GM12878 (cell line): ENCODE results near the gene PTPRH. TPM values are rescaled to one million over a fixed set of nuclear protein-coding genes. Genes with fewer than 3 reads are reported as not detected.

Experiments used
- ATAC-seq: fragments of 200-7000 bp; cut with Tn5 transposase; 3 replicates; pipeline ENCODE4 v1.9.1; 2020; ENCODE audit warnings: mild to moderate bottlenecking, moderate library complexity
- BruUV-seq: library from RNA; stranded (reverse); fragments of 400-500 nt; replicated peaks from 2 replicates; lab custom pipeline; 2021; lab: Mats Ljungman, UMichigan
- CTCF ChIA-PET: fragments of 300-600 bp; sonication (Branson Sonifier 250); formaldehyde crosslinking; extraction: SDS; loops from one replicate; lab custom pipeline; 2021; ENCODE audit warnings: inconsistent platforms; lab: Yijun Ruan, JAX
- POLR2A ChIA-PET: fragments of 350-600 bp; formaldehyde crosslinking; extraction: SDS; loops from one replicate; lab custom pipeline; 2021; ENCODE audit warnings: inconsistent platforms; lab: Charles Lee
- RAD21 ChIA-PET: fragments of 300-600 bp; sonication (Branson Sonifier 250); formaldehyde crosslinking; loops from one replicate; lab custom pipeline; 2023; ENCODE audit warnings: antibody characterized with exemption; ENCODE audit not compliant: unreplicated experiment; lab: Charles Lee
- SMC1A ChIA-PET: fragments of 300-600 bp; sonication (Branson Sonifier 250); formaldehyde crosslinking; loops from one replicate; lab custom pipeline; 2023; ENCODE audit not compliant: unreplicated experiment, uncharacterized antibody; lab: Charles Lee
- DNase-seq: peaks from one replicate; pipeline ENCODE4 v3.0.0-alpha.2; 2011; ENCODE audit warnings: low read depth, low spot score
- FAIRE-seq: peaks from 3 replicates; lab custom pipeline; 2011; peaks lifted over from hg19 to GRCh38; lab: Jason Lieb, UNC
- H2AFZ ChIP-seq: 2 replicates; pipeline ENCODE4 v1.6.0; 2011; ENCODE audit warnings: low read depth, low read length, control low read depth; ENCODE audit not compliant: control insufficient read depth
- H3K27ac ChIP-seq: 2 replicates; pipeline ENCODE4 v1.5.1; 2011; ENCODE audit warnings: control low read depth; ENCODE audit not compliant: control insufficient read depth, insufficient read depth
- H3K27me3 ChIP-seq, 2 experiments: replicated peaks in 1 of 2; 2 replicates each; pipeline versions ENCODE4 v1.6.0 to v1.6.1; 2011; ENCODE audit warnings: low read length in 1 of 2; ENCODE audit not compliant: control insufficient read depth in 2 of 2, insufficient read depth in 2 of 2
- H3K36me3 ChIP-seq, 2 experiments: 2 replicates each; pipeline ENCODE4 v1.5.1; 2011; ENCODE audit warnings: low read length in 1 of 2; ENCODE audit not compliant: control insufficient read depth in 2 of 2, insufficient read depth in 2 of 2
- H3K4me1 ChIP-seq: 2 replicates; pipeline ENCODE4 v1.6.1; 2011; ENCODE audit warnings: mild to moderate bottlenecking, low read length, moderate library complexity, mixed read lengths; ENCODE audit not compliant: control insufficient read depth, insufficient read depth
- H3K4me2 ChIP-seq: 2 replicates; pipeline ENCODE4 v1.6.0; 2011; ENCODE audit warnings: control low read depth; ENCODE audit not compliant: control insufficient read depth, insufficient read depth
- H3K4me3 ChIP-seq: fragments of 200-600 bp; sonication (generic); 2 replicates; pipeline ENCODE4 v1.5.1; 2016
- H3K79me2 ChIP-seq: 2 replicates; pipeline ENCODE4 v1.6.0; 2011; ENCODE audit warnings: low read length; ENCODE audit not compliant: control insufficient read depth, insufficient read depth
- H3K9ac ChIP-seq: 2 replicates; pipeline ENCODE4 v1.8.0; 2011; ENCODE audit warnings: low read length, control low read depth, mixed read lengths; ENCODE audit not compliant: control insufficient read depth, insufficient read depth
- H3K9me3 ChIP-seq: replicated peaks from 3 replicates; pipeline ENCODE4 v1.5.1; 2011; ENCODE audit warnings: mild to moderate bottlenecking, low read length; ENCODE audit not compliant: control insufficient read depth, insufficient read depth
- H4K20me1 ChIP-seq: 2 replicates; pipeline ENCODE4 v1.6.0; 2011; ENCODE audit not compliant: control insufficient read depth, insufficient read depth
- E2F8 ChIP-seq: fragments of 450-650 bp; IDR thresholded peaks from 2 replicates; pipeline ENCODE4 v1.6.1; 2018; ENCODE audit warnings: mild to moderate bottlenecking, low read depth, moderate library complexity; ENCODE audit not compliant: partially characterized antibody
- E4F1 ChIP-seq: fragments of 450-650 bp; IDR thresholded peaks from 2 replicates; pipeline ENCODE4 v1.6.1; 2018; ENCODE audit warnings: borderline replicate concordance, mild to moderate bottlenecking; ENCODE audit not compliant: partially characterized antibody
- IKZF1 ChIP-seq: fragments of 450-650 bp; conservative IDR thresholded peaks from 2 replicates; pipeline ENCODE4 v1.6.1; 2017; ENCODE audit warnings: antibody characterized with exemption, mild to moderate bottlenecking
- MEF2A ChIP-seq: IDR thresholded peaks from 2 replicates; pipeline ENCODE4 v1.6.1; 2011; ENCODE audit warnings: low read depth, mild to moderate bottlenecking, low read length, moderate library complexity; ENCODE audit not compliant: insufficient read depth
- MEF2B ChIP-seq: fragments of 450-650 bp; IDR thresholded peaks from 2 replicates; pipeline ENCODE4 v1.6.1; 2018; ENCODE audit warnings: mild to moderate bottlenecking, moderate library complexity; ENCODE audit not compliant: partially characterized antibody, poor library complexity, severe bottlenecking
- MTA2 ChIP-seq: fragments of 450-650 bp; IDR thresholded peaks from 2 replicates; pipeline ENCODE4 v1.6.1; 2016; ENCODE audit warnings: low read depth, mild to moderate bottlenecking, moderate library complexity
- NFXL1 ChIP-seq: fragments of 450-650 bp; IDR thresholded peaks from 2 replicates; pipeline ENCODE4 v1.6.1; 2017; ENCODE audit warnings: antibody characterized with exemption, mild to moderate bottlenecking, borderline replicate concordance
- NR2F1 ChIP-seq: fragments of 450-650 bp; conservative IDR thresholded peaks from 2 replicates; pipeline ENCODE4 v1.6.1; 2017; ENCODE audit warnings: mild to moderate bottlenecking
- PBX3 ChIP-seq: IDR thresholded peaks from 2 replicates; pipeline ENCODE4 v1.6.1; 2011; ENCODE audit warnings: mild to moderate bottlenecking, low read depth, low read length, moderate library complexity; ENCODE audit not compliant: insufficient replicate concordance
- POU2F2 ChIP-seq: IDR thresholded peaks from 3 replicates; pipeline ENCODE4 v1.6.1; 2011; ENCODE audit warnings: low read depth, mild to moderate bottlenecking, low read length, borderline replicate concordance
- RBBP5 ChIP-seq: fragments of 200-600 bp; sonication (generic); conservative IDR thresholded peaks from 2 replicates; pipeline ENCODE4 v1.6.1; 2016
- SPI1 ChIP-seq: IDR thresholded peaks from 2 replicates; pipeline ENCODE4 v1.6.1; 2011; ENCODE audit warnings: low read depth, mild to moderate bottlenecking, low read length, moderate library complexity, borderline replicate concordance; ENCODE audit not compliant: insufficient read depth
- SREBF1 ChIP-seq: IDR thresholded peaks from 2 replicates; pipeline ENCODE4 v1.6.1; 2012; ENCODE audit warnings: mild to moderate bottlenecking, low read length
- ZBTB4 ChIP-seq: fragments of 450-650 bp; formaldehyde crosslinking; IDR thresholded peaks from 2 replicates; pipeline ENCODE4 v1.4.0; 2022; ENCODE audit warnings: mild to moderate bottlenecking, moderate library complexity
- WGBS: methylation state at CpG from one replicate; pipeline ENCODE4 v1.1.6; 2016; ENCODE audit warnings: low lambda C conversion rate; ENCODE audit not compliant: insufficient replicate concordance, insufficient coverage; ENCODE audit errors: missing lambda C conversion rate; 5-methylcytosine and 5-hydroxymethylcytosine counted together
- in situ Hi-C: fragments of 300-500 bp; cut with MboI; formaldehyde crosslinking; loops from 9 replicates; pipeline ENCODE4 v1.14.3; 2018; ENCODE audit warnings: mixed read lengths
- intact Hi-C: fragments of 100-400 bp; cut with micrococcal nuclease; formaldehyde crosslinking; loops from one replicate; pipeline ENCODE4 v1.14.2; 2022; ENCODE audit not compliant: unreplicated experiment
- polyA plus RNA-seq, 11 experiments: library from polyadenylated mRNA; depleted of rRNA in 4 of 11; unstranded in 6 of 11; stranded (reverse) in 5 of 11; fragments of >200 nt; fragmentation: Nextera tagmentation in 4 of 11; fragmentation: Illumina TruSeq in 1 of 11; extraction: Ambion mirVana in 4 of 11; extraction: Trizol in 1 of 11; gene quantifications; 1 replicate in 1 of 11; 2 replicates in 10 of 11; pipeline versions ENCODE4 v1.2.1 to v1.2.3, GENCODE V29; 2011 to 2016; ENCODE audit warnings: inconsistent platforms in 2 of 11, missing spikeins in 2 of 11, low read depth in 1 of 11
- total RNA-seq, 4 experiments: library from RNA; depleted of rRNA in 3 of 4; stranded (reverse); fragments of >200 nt in 3 of 4; fragmentation: Illumina TruSeq in 1 of 4; extraction: Trizol in 1 of 4; gene quantifications; 2 replicates each; pipeline versions ENCODE4 v1.2.1 to v1.2.3, GENCODE V29; 2013 to 2021

PTPRH gene
- total and polyA plus RNA-seq, 10 of the 15 experiments (the other 5 are each of a cell fraction or from before 2014, with no cell fraction given), result 0.08 TPM; not detected in 9

- Histone ChIP-seq H3K9me3 (no peaks in the 10 kb centered on the region), H3K27ac (no peak overlapping the region), H3K36me3 (peaks cover 19 to 52% of the 10 kb centered on the region in 2 experiments), H3K79me2 (peaks cover 59% of the 10 kb centered on the region), H3K4me3 (no peak overlapping the region), H2AFZ (no peak overlapping the region), H3K27me3 (no peaks in the 10 kb centered on the region), H3K4me2 (no peak overlapping the region), H3K9ac (no peak overlapping the region), H3K4me1 (peaks cover 22% of the 10 kb centered on the region), H4K20me1 (peaks cover 3% of the 10 kb centered on the region; the same call in 1 of the 2 replicates)
- CTCF ChIA-PET, result interaction anchor here (1.0 kb wide), 1 partner anchor 43 kb away, joined by 3 read pairs; no protein-coding TSS in a partner anchor
- DNase-seq (no peak), FAIRE-seq (no peak), ATAC-seq (no peak)
- POLR2A ChIA-PET, result interaction anchor here (1.7 kb wide), 1 partner anchor 135 kb away, joined by 3 read pairs; the partner anchor contains the start of gene TMEM238
- 83% methylated on average over 9 of the region's 9 CpGs for WGBS
- intact Hi-C loops (no loop called here), in situ Hi-C loops (no loop called here)
- no TSS peak for BruUV-seq
- RAD21 ChIA-PET, result no interaction called here
- SMC1A ChIA-PET, result interaction anchor here (1.0 kb wide), 1 partner anchor 11 kb away, joined by 3 read pairs; no protein-coding TSS in a partner anchor
- TF ChIP-seq SPI1 (no peak), MEF2B (no peak), NR2F1 (no peak), E4F1 (no peak), IKZF1 (no peak), MEF2A (no peak), ZBTB4 (CRISPR knock-in tag) (no peak), POU2F2 (no peak), RBBP5 (no peak), MTA2 (no peak), NFXL1 (no peak), E2F8 (no peak), SREBF1 (no peak), PBX3 (no peak)
Measured at GRCh38 chr19:55248704-55249103, 39.4 kb upstream of the PTPRH start.
